WTC11 (cell line): ENCODE measurements around the gene MACROD2. TPM values are rescaled to one million over a fixed set of nuclear protein-coding genes. Genes with fewer than 3 reads are reported as not detected.

ENCODE experiments used
- ATAC-seq: fragments of 200-7000 bp; cut with Tn5 transposase; 2 replicates; pipeline ENCODE4 v1.10.0; 2021; ENCODE audit warnings: mild to moderate bottlenecking, moderate library complexity
- CTCF ChIA-PET: fragments of 300-600 bp; sonication (Branson Sonifier 250); formaldehyde crosslinking; loops from one replicate; lab custom pipeline; 2021; ENCODE audit warnings: antibody characterized with exemption; lab: Charles Lee
- POLR2A ChIA-PET: fragments of 350-600 bp; sonication (Branson Sonifier 250); formaldehyde crosslinking; loops from one replicate; lab custom pipeline; 2021; ENCODE audit warnings: antibody characterized with exemption; lab: Charles Lee
- DNase-seq: peaks from one replicate; pipeline ENCODE4 v3.0.0; 2021; ENCODE audit warnings: low spot score
- H3K27ac Mint-ChIP-seq: 2 replicates; pipeline ENCODE4 v1.8.0; 2021; ENCODE audit warnings: mixed read lengths
- H3K27me3 Mint-ChIP-seq: 2 replicates; pipeline ENCODE4 v1.8.0; 2021; ENCODE audit warnings: low read depth, mild to moderate bottlenecking, moderate library complexity, mixed read lengths
- H3K36me3 Mint-ChIP-seq: 2 replicates; pipeline ENCODE4 v1.8.0; 2021; ENCODE audit warnings: mixed read lengths
- H3K4me1 Mint-ChIP-seq: 2 replicates; pipeline ENCODE4 v1.8.0; 2022; ENCODE audit warnings: mixed read lengths
- H3K4me3 Mint-ChIP-seq: 2 replicates; pipeline ENCODE4 v1.8.0; 2021; ENCODE audit warnings: mild to moderate bottlenecking, moderate library complexity, mixed read lengths
- H3K9me3 Mint-ChIP-seq: 2 replicates; pipeline ENCODE4 v1.8.0; 2021; ENCODE audit warnings: mixed read lengths
- AFF4 ChIP-seq: sonication (generic); formaldehyde crosslinking; IDR thresholded peaks from 2 replicates; pipeline ENCODE4 v1.8.1; 2023; ENCODE audit warnings: mild to moderate bottlenecking, missing genetic modification reagents, borderline replicate concordance
- ATF2 ChIP-seq: sonication (generic); formaldehyde crosslinking; IDR thresholded peaks from 2 replicates; pipeline ENCODE4 v1.8.1; 2022; ENCODE audit warnings: low read depth, missing genetic modification reagents, borderline replicate concordance
- CREB1 ChIP-seq: sonication (generic); formaldehyde crosslinking; IDR thresholded peaks from 2 replicates; pipeline ENCODE4 v1.8.0; 2023; ENCODE audit warnings: mild to moderate bottlenecking, missing genetic modification reagents
- CTCF ChIP-seq: fragments of 200-600 bp; IDR thresholded peaks from 2 replicates; pipeline ENCODE4 v1.8.0; 2022; ENCODE audit warnings: antibody characterized with exemption
- E2F1 ChIP-seq: sonication (generic); formaldehyde crosslinking; IDR thresholded peaks from 2 replicates; pipeline ENCODE4 v1.8.0; 2022; ENCODE audit warnings: mild to moderate bottlenecking, missing genetic modification reagents
- ERG ChIP-seq: fragments of 250-450 bp; sonication (Bioruptor Pico); IDR thresholded peaks from 2 replicates; pipeline ENCODE4 v1.8.0; 2021; ENCODE audit warnings: mild to moderate bottlenecking
- FOXJ3 ChIP-seq: sonication (generic); formaldehyde crosslinking; IDR thresholded peaks from 2 replicates; pipeline ENCODE4 v1.9.0; 2021; ENCODE audit warnings: missing genetic modification reagents, mild to moderate bottlenecking, borderline replicate concordance
- GABPB1 ChIP-seq: sonication (generic); formaldehyde crosslinking; IDR thresholded peaks from 2 replicates; pipeline ENCODE4 v1.8.1; 2023; ENCODE audit warnings: mild to moderate bottlenecking, missing genetic modification reagents
- MXD4 ChIP-seq: fragments of 250-450 bp; sonication (Bioruptor Pico); IDR thresholded peaks from 2 replicates; pipeline ENCODE4 v1.8.0; 2021; ENCODE audit warnings: mild to moderate bottlenecking, moderate library complexity, borderline replicate concordance
- MYBL2 ChIP-seq: sonication (generic); formaldehyde crosslinking; IDR thresholded peaks from 2 replicates; pipeline ENCODE4 v1.8.1; 2023; ENCODE audit warnings: mild to moderate bottlenecking, moderate library complexity, missing genetic modification reagents
- NR3C1 ChIP-seq: sonication (generic); formaldehyde crosslinking; conservative IDR thresholded peaks from 2 replicates; pipeline ENCODE4 v1.8.1; 2023; ENCODE audit warnings: low read depth, mild to moderate bottlenecking, missing genetic modification reagents
- SMAD4 ChIP-seq: sonication (generic); formaldehyde crosslinking; IDR thresholded peaks from 2 replicates; pipeline ENCODE4 v1.8.0; 2022; ENCODE audit warnings: mild to moderate bottlenecking, missing genetic modification reagents
- ZBTB21 ChIP-seq: sonication (generic); formaldehyde crosslinking; IDR thresholded peaks from 2 replicates; pipeline ENCODE4 v1.8.1; 2023; ENCODE audit warnings: mild to moderate bottlenecking, missing genetic modification reagents, borderline replicate concordance
- ZBTB43 ChIP-seq: sonication (generic); formaldehyde crosslinking; IDR thresholded peaks from 2 replicates; pipeline ENCODE4 v1.8.1; 2023; ENCODE audit warnings: mild to moderate bottlenecking, missing genetic modification reagents
- total RNA-seq: library from RNA; stranded (reverse); gene quantifications from 3 replicates; pipeline ENCODE4 v1.2.3, GENCODE V29; 2021

Gene MACROD2
- total RNA-seq, 1 experiment from 2014 or later = 4.1 TPM

GRCh38 chr20:14336686-14337085 lies 341.4 kb downstream of the MACROD2 start:
- CTCF ChIA-PET = interaction anchor here (0.6 to 2.1 kb wide), 21 partner anchors 8 to 900 kb away, joined by 3 to 25 read pairs (median 4); no protein-coding TSS in a partner anchor
- no peak for ATAC-seq
- H3K27me3 Mint-ChIP-seq = peaks cover 20% of the 10 kb centered on the region
- H3K36me3 Mint-ChIP-seq = no peaks in the 10 kb centered on the region
- TF ChIP-seq MYBL2 (CRISPR knock-in tag) (no peak), NR3C1 (no peak), SMAD4 (CRISPR knock-in tag) (no peak), MXD4 (CRISPR knock-in tag) (no peak), ERG (no peak), ZBTB43 (no peak), AFF4 (no peak), CREB1 (CRISPR knock-in tag) (no peak), FOXJ3 (CRISPR knock-in tag) (no peak), ATF2 (CRISPR knock-in tag) (no peak)
- H3K9me3 Mint-ChIP-seq = no peaks in the 10 kb centered on the region; the same call in 1 of the 2 replicates
- no peak for DNase-seq
- peaks cover 32% of the 10 kb centered on the region for H3K4me1 Mint-ChIP-seq
- H3K27ac Mint-ChIP-seq = no peak overlapping the region
- peak overlapping the region; percentile 68 for H3K4me3 Mint-ChIP-seq
- POLR2A ChIA-PET = no interaction called here

- Mint-ChIP-seq H3K27ac (0 out of 2 replicates have a peak within 1 kb of the TSS, but pooled peaks have one; percentile 49), H3K27me3 (peaks cover 10% of the 10 kb centered on the region), H3K36me3 (no peaks in the 10 kb centered on the region), H3K4me1 (peaks cover 33% of the 10 kb centered on the region), H3K9me3 (no peaks in the 10 kb centered on the region; the same call in 1 of the 2 replicates), H3K4me3 (peak within 1 kb of the TSS; percentile 68)
- TF ChIP-seq GABPB1 (CRISPR knock-in tag) = peak; percentile 73
- no peak for TF ChIP-seq CREB1 (CRISPR knock-in tag)
- peak; percentile 53 for TF ChIP-seq CTCF
- TF ChIP-seq E2F1 (CRISPR knock-in tag) = no peak
- peak; percentile 86 for TF ChIP-seq ZBTB21 (CRISPR knock-in tag)
- DNase-seq (peak; percentile 75), ATAC-seq (peak; percentile 98)
- ChIA-PET POLR2A (no interaction called here), CTCF (interaction anchor here (0.6 to 2.1 kb wide), 43 partner anchors 9 to 906 kb away, joined by 3 to 25 read pairs (median 4); no protein-coding TSS in a partner anchor)
Observed at GRCh38 chr20:14337400-14338171, 342.3 kb downstream of the MACROD2 start, which contains the start of gene FLRT3. Gene FLRT3 (minus strand): TSS chr20:14337612. CDS start chr20:14327506, 10,106 bp downstream.
